K562 (cell line): ENCODE results near the gene SLCO2A1. TPM values are rescaled to one million over a fixed set of nuclear protein-coding genes. Genes with fewer than 3 reads are reported as not detected.

Experiments used
- CBX2 ChIP-seq: fragments of 200-600 bp; sonication (generic); IDR thresholded peaks from one replicate; pipeline ENCODE4 v1.6.1; 2012; ENCODE audit warnings: mild to moderate bottlenecking, low read length, inconsistent platforms; ENCODE audit not compliant: insufficient read depth, poor library complexity, severe bottlenecking
- ELF2 ChIP-seq: fragments of 250-450 bp; sonication (Bioruptor Pico); IDR thresholded peaks from 2 replicates; pipeline ENCODE4 v1.5.0; 2021; ENCODE audit warnings: mild to moderate bottlenecking
- HES1 ChIP-seq: fragments of 450-650 bp; IDR thresholded peaks from 2 replicates; pipeline ENCODE4 v1.6.1; 2016; ENCODE audit warnings: low read depth, mild to moderate bottlenecking, moderate library complexity
- MLX ChIP-seq, 2 experiments: fragments of 450-650 bp in 1 of 2; sonication (generic) in 1 of 2; formaldehyde crosslinking; conservative IDR thresholded peaks; 2 replicates each; pipeline versions ENCODE4 v1.4.0 to v1.8.1; 2020 to 2022; ENCODE audit warnings: mild to moderate bottlenecking in 1 of 2, missing genetic modification reagents in 1 of 2
- NR2C2 ChIP-seq, 2 experiments: fragments of 200-800 bp in 1 of 2; sonication (Bioruptor generic) in 1 of 2; sonication (generic) in 1 of 2; formaldehyde crosslinking in 1 of 2; IDR thresholded peaks; 2 replicates each; pipeline versions ENCODE4 v1.6.1 to v1.8.0; 2016 to 2022; ENCODE audit warnings: mild to moderate bottlenecking in 1 of 2, missing compliant biosample characterization in 1 of 2, missing genetic modification characterization in 1 of 2, missing genetic modification reagents in 1 of 2
- RB1 ChIP-seq: fragments of 450-650 bp; IDR thresholded peaks from 2 replicates; pipeline ENCODE4 v1.6.1; 2017; ENCODE audit warnings: low read depth, mild to moderate bottlenecking
- RBFOX2 ChIP-seq: fragments of 200-400 bp; formaldehyde crosslinking; IDR thresholded peaks from 2 replicates; pipeline ENCODE4 v1.6.1; 2017; ENCODE audit warnings: low read depth, mild to moderate bottlenecking, low read length, moderate library complexity
- RBM15 ChIP-seq: fragments of 200-400 bp; formaldehyde crosslinking; IDR thresholded peaks from 2 replicates; pipeline ENCODE4 v1.6.1; 2018; ENCODE audit warnings: mild to moderate bottlenecking, low read length, moderate library complexity; ENCODE audit not compliant: insufficient read depth
- SMARCA5 ChIP-seq: fragments of 450-650 bp; IDR thresholded peaks from 2 replicates; pipeline ENCODE4 v1.6.1; 2016
- SOX6 ChIP-seq: fragments of 450-650 bp; IDR thresholded peaks from 2 replicates; pipeline ENCODE4 v1.6.1; 2014; ENCODE audit warnings: mild to moderate bottlenecking
- SRSF3 ChIP-seq: fragments of 200-400 bp; formaldehyde crosslinking; IDR thresholded peaks from 2 replicates; pipeline ENCODE4 v1.6.1; 2016; ENCODE audit warnings: mild to moderate bottlenecking, low read length, moderate library complexity; ENCODE audit not compliant: insufficient read depth
- STAT5A ChIP-seq: IDR thresholded peaks from 2 replicates; pipeline ENCODE4 v1.6.1; 2012; ENCODE audit warnings: low read length, inconsistent platforms, borderline replicate concordance
- TFE3 ChIP-seq: fragments of 450-650 bp; formaldehyde crosslinking; IDR thresholded peaks from 2 replicates; pipeline ENCODE4 v1.4.0; 2020; ENCODE audit warnings: mild to moderate bottlenecking, mixed read lengths
- ZNF324 ChIP-seq: fragments of 250-450 bp; sonication (Bioruptor Pico); IDR thresholded peaks from 2 replicates; pipeline ENCODE4 v1.4.0; 2020; ENCODE audit warnings: mild to moderate bottlenecking
- ZNF764 ChIP-seq: fragments of 250-450 bp; sonication (Bioruptor Pico); IDR thresholded peaks from 2 replicates; pipeline ENCODE4 v1.4.0; 2020; ENCODE audit warnings: low read depth, mild to moderate bottlenecking, moderate library complexity
- polyA plus RNA-seq, 8 experiments: library from polyadenylated mRNA; depleted of rRNA in 4 of 8; stranded (reverse) in 5 of 8; unstranded in 3 of 8; fragments of >200 nt; fragmentation: Nextera tagmentation in 2 of 8; fragmentation: Illumina TruSeq in 1 of 8; extraction: Ambion mirVana in 2 of 8; extraction: Trizol in 1 of 8; gene quantifications; 2 replicates each; pipeline versions ENCODE4 v1.2.1 to v1.2.3, GENCODE V29; 2011 to 2014; ENCODE audit warnings: inconsistent platforms in 1 of 8, missing spikeins in 1 of 8
- total RNA-seq, 7 experiments: library from RNA; depleted of rRNA in 6 of 7; stranded (reverse); fragments of >200 nt in 6 of 7; fragmentation: Illumina TruSeq in 2 of 7; extraction: Trizol in 2 of 7; gene quantifications; 2 replicates each; pipeline versions ENCODE4 v1.2.1 to v1.2.3, GENCODE V29; 2011 to 2021; ENCODE audit warnings: low replicate concordance in 1 of 7
- TF ChIP-seq, protein P1 (sequence below): fragments of 250-450 bp; sonication (Bioruptor Pico); IDR thresholded peaks from 2 replicates; pipeline ENCODE4 v1.6.1; 2021; ENCODE audit warnings: mild to moderate bottlenecking
- TF ChIP-seq, protein P2 (sequence below): sonication (generic); formaldehyde crosslinking; IDR thresholded peaks from 2 replicates; pipeline ENCODE4 v1.8.0; 2022; ENCODE audit warnings: missing genetic modification reagents, mild to moderate bottlenecking, borderline replicate concordance
- TF ChIP-seq, protein P3 (sequence below): IDR thresholded peaks from 2 replicates; pipeline ENCODE4 v1.6.1; 2016; ENCODE audit warnings: missing genetic modification characterization, missing compliant biosample characterization

Gene SLCO2A1
- total and polyA plus RNA-seq, 9 of the 15 experiments (the other 6 are each of a cell fraction or from before 2014, with no cell fraction given): 0.16 to 1.0 TPM; not detected in 7

- no peak for TF ChIP-seq ZNF324 (CRISPR knock-in tag)
- TF ChIP-seq TFE3 (CRISPR knock-in tag): no peak
- TF ChIP-seq, protein P1, sequence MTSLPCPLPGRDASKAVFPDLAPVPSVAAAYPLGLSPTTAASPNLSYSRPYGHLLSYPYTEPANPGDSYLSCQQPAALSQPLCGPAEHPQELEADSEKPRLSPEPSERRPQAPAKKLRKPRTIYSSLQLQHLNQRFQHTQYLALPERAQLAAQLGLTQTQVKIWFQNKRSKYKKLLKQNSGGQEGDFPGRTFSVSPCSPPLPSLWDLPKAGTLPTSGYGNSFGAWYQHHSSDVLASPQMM (CRISPR knock-in tag): no peak
- TF ChIP-seq ZNF764 (CRISPR knock-in tag): no peak
- no peak for TF ChIP-seq SRSF3
- TF ChIP-seq NR2C2 (CRISPR knock-in tag; IDR thresholded peaks at IDR 0.05): no peak
- TF ChIP-seq NR2C2 (tag; IDR thresholded peaks at IDR 0.05): no peak
- no peak for TF ChIP-seq MLX (CRISPR knock-in tag; conservative IDR thresholded peaks at IDR 0.05)
- TF ChIP-seq, protein P2, sequence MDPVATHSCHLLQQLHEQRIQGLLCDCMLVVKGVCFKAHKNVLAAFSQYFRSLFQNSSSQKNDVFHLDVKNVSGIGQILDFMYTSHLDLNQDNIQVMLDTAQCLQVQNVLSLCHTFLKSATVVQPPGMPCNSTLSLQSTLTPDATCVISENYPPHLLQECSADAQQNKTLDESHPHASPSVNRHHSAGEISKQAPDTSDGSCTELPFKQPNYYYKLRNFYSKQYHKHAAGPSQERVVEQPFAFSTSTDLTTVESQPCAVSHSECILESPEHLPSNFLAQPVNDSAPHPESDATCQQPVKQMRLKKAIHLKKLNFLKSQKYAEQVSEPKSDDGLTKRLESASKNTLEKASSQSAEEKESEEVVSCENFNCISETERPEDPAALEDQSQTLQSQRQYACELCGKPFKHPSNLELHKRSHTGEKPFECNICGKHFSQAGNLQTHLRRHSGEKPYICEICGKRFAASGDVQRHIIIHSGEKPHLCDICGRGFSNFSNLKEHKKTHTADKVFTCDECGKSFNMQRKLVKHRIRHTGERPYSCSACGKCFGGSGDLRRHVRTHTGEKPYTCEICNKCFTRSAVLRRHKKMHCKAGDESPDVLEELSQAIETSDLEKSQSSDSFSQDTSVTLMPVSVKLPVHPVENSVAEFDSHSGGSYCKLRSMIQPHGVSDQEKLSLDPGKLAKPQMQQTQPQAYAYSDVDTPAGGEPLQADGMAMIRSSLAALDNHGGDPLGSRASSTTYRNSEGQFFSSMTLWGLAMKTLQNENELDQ: no peak
- no peak for TF ChIP-seq CBX2
- no peak for TF ChIP-seq ELF2 (CRISPR knock-in tag)
- TF ChIP-seq SOX6: peak; percentile 77; the same call in 1 of the 2 replicates
- TF ChIP-seq RB1: no peak
- TF ChIP-seq HES1: peak; percentile 87
- TF ChIP-seq, protein P3, sequence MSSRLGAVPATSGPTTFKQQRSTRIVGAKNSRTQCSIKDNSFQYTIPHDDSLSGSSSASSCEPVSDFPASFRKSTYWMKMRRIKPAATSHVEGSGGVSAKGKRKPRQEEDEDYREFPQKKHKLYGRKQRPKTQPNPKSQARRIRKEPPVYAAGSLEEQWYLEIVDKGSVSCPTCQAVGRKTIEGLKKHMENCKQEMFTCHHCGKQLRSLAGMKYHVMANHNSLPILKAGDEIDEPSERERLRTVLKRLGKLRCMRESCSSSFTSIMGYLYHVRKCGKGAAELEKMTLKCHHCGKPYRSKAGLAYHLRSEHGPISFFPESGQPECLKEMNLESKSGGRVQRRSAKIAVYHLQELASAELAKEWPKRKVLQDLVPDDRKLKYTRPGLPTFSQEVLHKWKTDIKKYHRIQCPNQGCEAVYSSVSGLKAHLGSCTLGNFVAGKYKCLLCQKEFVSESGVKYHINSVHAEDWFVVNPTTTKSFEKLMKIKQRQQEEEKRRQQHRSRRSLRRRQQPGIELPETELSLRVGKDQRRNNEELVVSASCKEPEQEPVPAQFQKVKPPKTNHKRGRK (tag): no peak
- no peak for TF ChIP-seq RBM15
- TF ChIP-seq SMARCA5: no peak
- TF ChIP-seq STAT5A: peak; percentile 64
- 0 out of 2 replicates have a peak, but pooled peaks have one; percentile 31 for TF ChIP-seq RBFOX2
Observed at GRCh38 chr3:133943639-133944141, 86.0 kb downstream of the SLCO2A1 start (continued).
